Stromal cell of bone marrow (primary cell): Measurements from ENCODE around the gene ZBTB25.

ENCODE experiments used
- DNase-seq: peaks from one replicate; pipeline ENCODE4 v3.0.0-alpha.2; 2012; ENCODE audit warnings: low read depth

Gene ZBTB25

DNA sequence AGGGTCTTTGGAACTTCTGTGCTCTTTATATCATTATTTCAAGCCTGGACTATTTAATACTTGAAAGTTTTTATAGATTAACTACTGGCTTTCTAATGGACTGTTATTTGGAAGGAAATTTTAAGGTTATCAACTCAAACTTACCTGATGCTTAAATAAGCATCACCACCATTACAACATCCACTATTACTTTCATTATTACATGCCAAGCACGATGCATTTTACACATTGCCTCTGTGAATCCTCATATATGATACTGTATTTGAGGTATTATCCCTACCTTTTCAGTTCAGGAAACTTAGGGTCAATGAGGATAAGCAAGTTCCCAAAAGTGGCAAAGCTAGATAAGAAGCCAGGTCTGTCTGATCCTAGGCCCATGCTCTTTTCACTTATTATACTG is 13.3 kb upstream of the ZBTB25 start:
- DNase-seq, result no peak

DNA sequence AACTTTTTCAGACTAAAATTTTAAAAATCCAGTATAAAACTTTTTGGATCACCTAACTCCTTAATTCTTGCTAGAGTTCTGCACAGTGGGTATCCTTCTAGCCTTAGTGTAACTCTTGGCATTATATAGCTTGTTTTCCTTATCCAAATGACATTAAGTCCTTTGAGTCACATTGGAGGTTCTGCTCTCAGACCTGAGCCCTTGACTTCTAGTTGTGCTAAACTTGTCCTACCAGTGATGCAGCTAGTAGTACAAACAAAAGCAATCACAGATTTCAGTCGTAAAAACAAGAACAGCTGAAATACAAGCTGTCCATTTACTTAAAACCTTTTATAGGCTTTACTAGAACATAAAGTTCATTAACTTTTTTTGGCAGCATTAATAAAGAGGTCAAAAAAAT is 11.4 kb upstream of the ZBTB25 start:
- no peak for DNase-seq

DNA sequence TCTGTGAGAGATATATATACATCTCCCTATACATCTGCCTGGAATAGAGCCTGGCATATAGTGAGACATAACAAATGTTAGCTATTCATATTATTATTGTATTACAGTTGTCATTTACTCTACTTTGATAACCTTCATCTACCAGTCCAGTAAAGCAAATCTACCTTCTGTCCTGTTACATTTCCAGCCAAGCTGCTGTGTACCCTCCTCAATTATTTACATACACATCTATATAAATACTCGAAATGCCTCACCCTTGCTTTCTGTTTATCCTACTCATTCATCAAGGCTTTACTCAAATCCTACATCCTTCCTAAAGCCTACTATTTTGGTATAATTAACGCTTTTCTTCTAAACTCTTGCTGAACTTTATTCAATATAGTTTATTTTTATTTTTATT is 9.6 kb upstream of the ZBTB25 start:
- DNase-seq, result no peak

DNA sequence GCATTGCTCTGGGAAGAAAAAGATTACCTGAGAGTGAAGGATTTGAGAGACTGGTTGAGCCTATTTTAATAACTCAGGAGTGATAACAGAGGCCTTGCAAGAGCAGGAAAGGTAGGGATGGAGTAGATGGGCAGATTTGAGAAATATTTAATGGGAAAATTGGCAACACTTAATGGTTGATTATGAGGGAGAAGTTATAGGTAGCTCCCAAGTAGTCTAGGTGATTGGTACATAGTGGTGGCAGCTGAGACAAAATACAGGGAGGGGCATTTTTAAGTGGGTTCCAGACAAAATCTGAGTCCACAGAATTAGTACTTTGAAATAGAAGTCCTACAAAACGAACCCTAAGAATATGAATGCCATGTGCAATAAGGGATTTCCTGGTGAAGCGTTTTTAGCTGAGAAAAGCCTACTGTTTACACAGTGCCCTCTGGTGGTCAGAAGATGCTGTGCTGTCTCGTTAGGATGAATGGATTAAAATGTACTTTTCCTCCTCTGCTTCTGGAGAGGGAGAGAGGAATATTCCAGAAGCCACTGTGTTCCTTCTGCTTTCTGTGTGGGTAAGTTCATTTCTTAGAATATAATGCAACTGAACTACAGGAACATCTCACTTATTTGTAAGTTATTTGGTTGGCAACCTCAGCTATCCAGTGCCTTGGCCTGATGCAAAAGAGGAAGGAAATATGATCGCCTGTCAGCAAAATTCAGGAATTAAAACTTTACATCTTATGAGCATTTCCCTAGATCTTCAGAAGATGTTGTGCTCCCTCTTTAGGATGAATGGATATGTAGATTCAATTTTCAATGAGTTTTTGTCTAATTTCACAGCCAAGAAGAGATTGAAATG is 7.4 kb upstream of the ZBTB25 start:
- DNase-seq, result peak; percentile 53

DNA sequence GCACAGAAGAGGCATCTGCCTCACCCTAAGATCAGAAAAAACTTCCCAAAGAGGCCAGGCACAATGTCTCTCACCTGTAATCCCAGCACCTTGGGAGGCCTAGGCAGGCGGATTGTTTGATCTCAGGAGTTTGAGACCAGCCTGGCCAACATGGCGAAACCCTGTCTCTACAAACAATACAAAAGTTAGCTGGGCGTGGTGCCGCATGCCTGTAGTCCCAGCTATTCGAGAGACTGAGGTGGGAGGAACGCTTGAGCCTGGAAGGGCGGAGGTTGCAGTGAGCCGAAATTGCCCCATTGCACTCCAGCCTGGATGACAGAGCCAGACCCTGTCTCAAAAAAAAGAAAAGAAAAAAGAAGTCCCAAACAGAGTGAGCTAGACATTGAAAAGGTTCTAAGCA is 5.4 kb upstream of the ZBTB25 start:
- no peak for DNase-seq

DNA sequence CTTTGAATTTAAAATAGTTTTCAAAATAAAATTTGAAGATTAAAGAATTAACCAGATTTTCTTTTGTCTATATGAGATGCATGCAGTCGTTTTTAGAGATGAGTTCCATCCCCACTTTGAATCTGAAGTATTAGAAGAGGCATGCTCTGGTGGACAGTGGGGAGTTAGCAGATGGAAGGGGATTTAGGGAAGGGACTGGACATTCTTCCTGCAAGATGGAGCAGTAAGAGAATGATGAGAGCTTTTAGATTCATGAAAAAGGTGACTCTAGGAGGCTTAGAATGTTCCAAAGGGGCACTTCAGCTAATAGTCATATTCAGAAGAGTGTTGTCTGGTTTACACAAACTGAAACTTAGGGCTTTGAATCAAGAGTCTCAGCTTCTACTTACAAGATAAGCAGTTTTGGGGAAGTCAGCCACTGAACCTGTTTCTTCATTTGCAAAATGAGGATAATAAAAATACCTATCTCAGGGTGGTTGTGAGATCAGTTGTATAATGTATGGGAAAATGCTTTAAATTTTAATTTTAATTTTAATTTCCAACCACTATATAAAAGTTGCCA is 4.7 kb upstream of the ZBTB25 start:
- DNase-seq, result no peak

DNA sequence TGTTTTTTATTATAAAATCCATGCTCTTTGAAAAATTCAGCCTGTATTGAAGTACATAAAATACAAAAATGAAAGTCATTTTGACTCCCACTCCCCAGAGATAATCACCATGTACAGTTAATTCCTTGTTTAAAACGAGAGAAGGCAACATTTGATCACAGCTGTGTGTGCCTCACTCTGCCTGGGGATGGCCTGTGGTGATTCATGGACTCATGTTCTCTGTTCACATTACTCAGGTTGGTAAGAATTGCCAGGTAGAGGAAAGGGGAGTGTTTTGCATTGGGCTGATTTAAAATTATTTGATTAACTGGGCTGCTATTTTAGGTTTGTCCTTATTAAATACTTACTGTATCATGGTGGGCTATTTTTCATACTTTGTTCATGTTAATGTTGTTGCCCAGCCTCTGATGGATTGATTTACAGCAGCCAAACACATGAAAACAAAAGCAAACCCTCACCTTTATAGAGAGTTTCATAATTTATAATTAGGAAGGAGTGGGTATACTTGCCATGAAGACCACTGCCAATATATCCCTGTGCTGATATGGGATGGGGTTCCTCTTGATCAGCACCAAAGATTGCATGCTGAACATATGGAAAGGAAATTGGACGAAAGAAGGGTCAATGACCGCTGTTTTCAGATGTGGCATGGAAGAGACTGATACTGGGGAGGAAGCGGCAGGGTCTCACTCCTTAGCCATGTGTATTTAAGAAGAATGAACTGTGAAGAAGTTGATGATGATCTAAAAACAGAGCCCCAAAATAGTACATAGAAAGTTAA is 3.9 kb upstream of the ZBTB25 start:
- DNase-seq, result no peak

DNA sequence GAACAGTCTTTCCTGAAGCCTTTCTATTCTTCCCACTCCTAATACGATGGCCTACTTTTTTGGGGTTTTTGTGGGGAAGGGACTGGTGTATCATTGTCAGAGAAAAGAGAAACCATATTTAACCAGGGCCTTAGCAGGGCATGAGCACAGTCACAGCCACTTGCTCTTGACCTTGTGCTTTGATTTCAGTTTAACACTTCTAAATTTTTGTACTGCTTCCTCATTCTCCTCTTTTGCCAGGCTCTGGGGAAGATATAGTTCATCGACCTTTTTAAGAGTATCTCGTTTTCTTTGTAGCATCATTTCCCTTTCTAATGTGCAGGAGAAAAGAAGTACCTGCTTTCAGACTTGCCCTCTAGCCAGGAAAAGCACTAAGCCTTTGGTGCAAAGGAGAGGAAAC is 3.1 kb upstream of the ZBTB25 start:
- DNase-seq, result no peak

GRCh38 chr14:64504897-64505794 is 1.5 kb upstream of the ZBTB25 start:
- peak; percentile 77 for DNase-seq

- DNase-seq, result peak; percentile 65
Measured at GRCh38 chr14:64504310-64504896, 765 bp upstream of the ZBTB25 start, which contains the start of gene ZBTB1. Gene ZBTB1 (plus strand): TSS chr14:64504770. CDS start chr14:64521505, 16,735 bp downstream.

GRCh38 chr14:64502887-64503433 is 678 bp downstream of the ZBTB25 start:
- no peak for DNase-seq

- no peak for DNase-seq
Measured at GRCh38 chr14:64502456-64502855, 1.2 kb downstream of the ZBTB25 start.

DNA sequence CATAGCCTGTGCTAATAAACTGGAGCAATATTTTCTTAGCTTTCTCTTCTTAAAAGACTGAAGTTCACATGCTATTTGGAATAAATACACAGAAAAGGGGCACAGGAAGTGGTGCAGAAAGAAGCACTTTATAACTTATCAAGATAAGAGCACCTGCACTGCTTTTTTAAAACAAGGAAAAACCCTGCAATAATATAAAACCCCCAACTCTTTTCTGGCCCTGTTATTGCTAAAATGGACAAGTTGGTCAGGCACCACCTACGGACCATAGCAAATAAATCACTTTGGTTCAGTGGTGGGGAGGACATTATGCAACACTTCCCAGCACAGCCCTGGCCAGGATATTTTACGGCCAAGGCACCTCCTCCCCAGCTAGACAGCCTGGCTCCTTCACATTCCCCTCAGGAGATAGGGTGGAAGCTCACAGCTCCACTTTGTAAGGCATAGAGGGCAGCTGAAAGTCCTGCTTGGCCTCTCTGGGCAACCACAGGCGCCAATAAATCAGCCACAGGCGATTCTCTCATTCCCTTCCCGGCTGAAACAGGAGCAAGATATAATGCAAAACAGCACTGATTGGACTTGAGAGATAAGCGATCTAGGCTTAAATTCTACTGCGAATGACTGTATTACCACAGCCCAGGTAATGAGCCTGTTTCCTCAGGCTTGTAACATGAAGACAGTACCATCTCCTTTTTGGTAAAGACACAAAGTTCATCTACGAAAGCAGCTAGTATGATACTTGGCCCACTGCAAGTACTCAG is 2.0 kb downstream of the ZBTB25 start:
- peak; percentile 67 for DNase-seq

- DNase-seq, result no peak
Measured at GRCh38 chr14:64500088-64500487, 3.5 kb downstream of the ZBTB25 start.

DNA sequence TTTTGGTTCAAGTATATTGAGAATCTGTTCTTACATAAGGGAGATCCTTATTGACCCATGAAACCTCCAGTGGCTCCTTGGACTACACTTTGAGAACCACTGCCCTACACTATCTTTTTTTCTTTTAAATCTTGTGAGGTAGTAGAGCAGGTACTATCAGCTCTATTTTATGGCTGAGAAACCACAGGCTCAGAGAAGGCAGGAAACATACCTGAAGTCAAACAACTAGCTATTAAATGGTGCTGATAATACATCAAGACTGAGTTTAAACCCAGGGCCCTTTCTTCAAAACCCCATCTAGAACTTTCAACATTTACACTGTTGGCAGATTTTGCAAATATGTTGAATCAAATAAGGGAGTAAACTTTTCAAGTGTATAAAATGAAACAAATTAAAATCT is 6.9 kb downstream of the ZBTB25 start:
- DNase-seq, result no peak

- DNase-seq, result no peak
Measured at GRCh38 chr14:64495252-64495651, 8.4 kb downstream of the ZBTB25 start.

GRCh38 chr14:64493455-64493854 is 10.2 kb downstream of the ZBTB25 start:
- DNase-seq, result no peak

GRCh38 chr14:64491637-64492036 is 12.0 kb downstream of the ZBTB25 start:
- DNase-seq, result no peak

- no peak for DNase-seq
Measured at GRCh38 chr14:64488590-64489099, 15.0 kb downstream of the ZBTB25 start.

- DNase-seq, result no peak
Measured at GRCh38 chr14:64478634-64479250, 24.9 kb downstream of the ZBTB25 start.
